ENCODE measurements around the gene MTA2.

- no peak for TF ChIP-seq CTCF (IDR thresholded peaks at IDR 0.05)
- no peak for TF ChIP-seq POLR2A (IDR thresholded peaks at IDR 0.05)
Measured at GRCh38 chr11:62607714-62608113, 6.0 kb upstream of the MTA2 start.
